GM12878 (cell line): Measurements from ENCODE around the gene CAVIN1.

Source experiments
- CBFB ChIP-seq: IDR thresholded peaks from 2 replicates; pipeline ENCODE4 v1.6.1; 2016; ENCODE audit warnings: antibody characterized with exemption, low read depth
- EP300 ChIP-seq, 2 experiments: fragments of 150-350 bp in 1 of 2; IDR thresholded peaks; 2 replicates each; pipeline ENCODE4 v1.6.1; 2011 to 2012; ENCODE audit warnings: low read depth in 2 of 2, low read length in 2 of 2, borderline replicate concordance in 1 of 2, improper control_type of control experiment in 1 of 2, inconsistent platforms in 1 of 2; ENCODE audit not compliant: control insufficient read depth in 1 of 2
- POLR2A ChIP-seq: IDR thresholded peaks from 2 replicates; pipeline ENCODE4 v1.6.1; 2011; ENCODE audit warnings: low read depth, mild to moderate bottlenecking, low read length
- SP1 ChIP-seq: IDR thresholded peaks from one replicate; pipeline ENCODE4 v1.6.1; 2011; ENCODE audit warnings: low read depth, low read length
- TF ChIP-seq, protein P1 (sequence below): IDR thresholded peaks from 2 replicates; pipeline ENCODE4 v1.6.1; 2011; ENCODE audit warnings: low read depth, low read length, improper control_type of control experiment, borderline replicate concordance

DNA sequence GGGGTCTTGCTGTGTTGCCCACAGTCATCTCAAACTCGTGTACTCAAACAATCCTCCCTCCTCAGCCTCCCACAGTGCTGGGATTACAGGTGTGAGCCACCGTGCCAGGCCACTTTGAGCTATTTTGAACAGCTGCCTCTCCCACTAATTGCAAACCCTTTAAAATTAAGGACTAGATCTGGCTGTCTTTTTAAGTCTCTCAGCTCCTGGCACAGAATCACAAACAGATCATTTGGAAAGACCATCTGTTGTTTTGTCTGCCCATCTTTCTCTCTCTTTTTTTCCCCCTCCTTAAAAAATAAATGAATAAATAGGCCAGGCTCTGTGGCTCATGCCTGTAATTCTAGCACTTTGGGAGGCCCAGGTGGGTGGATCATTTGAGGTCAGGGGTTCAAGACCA is 23.9 kb downstream of the CAVIN1 start:
- TF ChIP-seq EP300 (IDR thresholded peaks at IDR 0.05; ENCODE audit: borderline replicate concordance in 1 of 2, control insufficient read depth in 1 of 2, low read depth in 2 of 2, low read length in 2 of 2), result no peak
- TF ChIP-seq CBFB, result no peak
- no peak for TF ChIP-seq POLR2A
- no peak for TF ChIP-seq SP1
- TF ChIP-seq, protein P1, sequence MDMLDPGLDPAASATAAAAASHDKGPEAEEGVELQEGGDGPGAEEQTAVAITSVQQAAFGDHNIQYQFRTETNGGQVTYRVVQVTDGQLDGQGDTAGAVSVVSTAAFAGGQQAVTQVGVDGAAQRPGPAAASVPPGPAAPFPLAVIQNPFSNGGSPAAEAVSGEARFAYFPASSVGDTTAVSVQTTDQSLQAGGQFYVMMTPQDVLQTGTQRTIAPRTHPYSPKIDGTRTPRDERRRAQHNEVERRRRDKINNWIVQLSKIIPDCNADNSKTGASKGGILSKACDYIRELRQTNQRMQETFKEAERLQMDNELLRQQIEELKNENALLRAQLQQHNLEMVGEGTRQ, result no peak
